H1 (cell line): ENCODE results near the gene LTC4S.

Source experiments
- ATF3 ChIP-seq: IDR thresholded peaks from 2 replicates; pipeline ENCODE4 v1.6.1; 2011; ENCODE audit warnings: low read depth, mild to moderate bottlenecking, low read length; ENCODE audit not compliant: insufficient read depth
- CBX8 ChIP-seq: fragments of 300-800, 300-1000 bp; sonication (generic); IDR thresholded peaks from 2 replicates; pipeline ENCODE4 v1.7.1; 2016; ENCODE audit warnings: low read depth, low read length, borderline replicate concordance
- CTCF ChIP-seq, 3 experiments: IDR thresholded peaks; 1 replicate in 2 of 3; 2 replicates in 1 of 3; pipeline versions ENCODE4 v1.5.1 to v1.6.1; 2011; ENCODE audit warnings: low read length in 3 of 3, mild to moderate bottlenecking in 3 of 3, inconsistent platforms in 2 of 3, low read depth in 1 of 3, moderate library complexity in 1 of 3; ENCODE audit not compliant: insufficient read depth in 1 of 3; ENCODE audit errors: control extremely low read depth in 1 of 3
- EP300 ChIP-seq, 2 experiments: IDR thresholded peaks; 1 replicate in 1 of 2; 2 replicates in 1 of 2; pipeline ENCODE4 v1.6.1; 2011 to 2012; ENCODE audit warnings: low read depth in 2 of 2, low read length in 2 of 2, mild to moderate bottlenecking in 2 of 2, borderline replicate concordance in 1 of 2, inconsistent platforms in 1 of 2, moderate library complexity in 1 of 2
- EZH2 ChIP-seq: fragments of 200-600 bp; sonication (generic); IDR thresholded peaks from 2 replicates; pipeline ENCODE4 v1.7.1; 2012; ENCODE audit warnings: low read depth, mild to moderate bottlenecking, moderate library complexity, low read length, inconsistent platforms; ENCODE audit not compliant: severe bottlenecking
- HDAC2 ChIP-seq, 2 experiments: fragments of 300-600 bp in 1 of 2; sonication (generic) in 1 of 2; IDR thresholded peaks; 2 replicates each; pipeline ENCODE4 v1.6.1; 2011 to 2012; ENCODE audit warnings: low read depth in 2 of 2, low read length in 2 of 2, mild to moderate bottlenecking in 2 of 2, moderate library complexity in 2 of 2, borderline replicate concordance in 1 of 2, inconsistent platforms in 1 of 2
- HDAC6 ChIP-seq: IDR thresholded peaks from one replicate; pipeline ENCODE4 v1.7.1; 2012; ENCODE audit warnings: low read depth, mild to moderate bottlenecking, inconsistent platforms, low read length, moderate library complexity
- PHF8 ChIP-seq: fragments of 200-600 bp; sonication (generic); conservative IDR thresholded peaks from 2 replicates; pipeline ENCODE4 v1.7.1; 2012; ENCODE audit warnings: low read depth, mild to moderate bottlenecking, inconsistent platforms, low read length, moderate library complexity
- POLR2A ChIP-seq, 2 experiments: IDR thresholded peaks; 1 replicate in 1 of 2; 2 replicates in 1 of 2; pipeline ENCODE4 v1.6.1; 2011; ENCODE audit warnings: low read depth in 2 of 2, low read length in 2 of 2, mild to moderate bottlenecking in 2 of 2; ENCODE audit errors: control extremely low read depth in 1 of 2
- RAD21 ChIP-seq, 2 experiments: IDR thresholded peaks in 1 of 2; conservative IDR thresholded peaks in 1 of 2; 2 replicates each; pipeline ENCODE4 v1.6.1; 2011; ENCODE audit warnings: low read depth in 2 of 2, low read length in 2 of 2, improper control_type of control experiment in 1 of 2, inconsistent platforms in 1 of 2, mild to moderate bottlenecking in 1 of 2, moderate library complexity in 1 of 2
- YY1 ChIP-seq: IDR thresholded peaks from 2 replicates; pipeline ENCODE4 v1.6.1; 2011; ENCODE audit warnings: low read depth, mild to moderate bottlenecking, low read length
- ZNF274 ChIP-seq: IDR thresholded peaks from 2 replicates; pipeline ENCODE4 v1.7.0; 2012; ENCODE audit warnings: low read length, borderline replicate concordance; ENCODE audit errors: extremely low read depth

- TF ChIP-seq EZH2, result no peak
- no peak for TF ChIP-seq YY1
- no peak for TF ChIP-seq ZNF274
- no peak for TF ChIP-seq RAD21 (IDR thresholded peaks at IDR 0.05 in 1 of 2, conservative IDR thresholded peaks at IDR 0.05 in 1 of 2; ENCODE audit: low read depth in 2 of 2, low read length in 2 of 2)
- TF ChIP-seq HDAC2 (IDR thresholded peaks at IDR 0.05; ENCODE audit: borderline replicate concordance in 1 of 2, low read depth in 2 of 2, low read length in 2 of 2), result no peak
- TF ChIP-seq ATF3, result no peak
- no peak for TF ChIP-seq CBX8
- TF ChIP-seq CTCF (IDR thresholded peaks at IDR 0.05; ENCODE audit: control extremely low read depth in 1 of 3, insufficient read depth in 1 of 3, low read depth in 1 of 3, low read length in 3 of 3), result no peak
- TF ChIP-seq EP300 (IDR thresholded peaks at IDR 0.05; ENCODE audit: borderline replicate concordance in 1 of 2, low read depth in 2 of 2, low read length in 2 of 2), result no peak
- TF ChIP-seq PHF8, result no peak
- TF ChIP-seq POLR2A (IDR thresholded peaks at IDR 0.05; ENCODE audit: control extremely low read depth in 1 of 2, low read depth in 2 of 2, low read length in 2 of 2), result no peak
- TF ChIP-seq HDAC6, result no peak
These were observed 46.5 kb downstream of the LTC4S start for GRCh38 chr5:179840321-179840720.
